GM15510 (cell line): ENCODE results near the gene DLST.

Source experiments
- POLR2A ChIP-seq: IDR thresholded peaks from 3 replicates; pipeline ENCODE4 v1.6.1; 2011; ENCODE audit warnings: borderline replicate concordance; ENCODE audit not compliant: insufficient read length; ENCODE audit errors: extremely low read depth

The DLST gene

GRCh38 chr14:74875941-74876913, 5.5 kb upstream of the DLST start, which contains the start of gene PROX2:
Gene PROX2, minus strand, starts transcription at chr14:74876145. Its CDS starts 12,311 bp downstream, at chr14:74863834.
- TF ChIP-seq POLR2A, result no peak

GRCh38 chr14:74879427-74880182, 2.1 kb upstream of the DLST start:
- no peak for TF ChIP-seq POLR2A

GRCh38 chr14:74882103-74882920, 596 bp downstream of the DLST start:
- no peak for TF ChIP-seq POLR2A

DNA sequence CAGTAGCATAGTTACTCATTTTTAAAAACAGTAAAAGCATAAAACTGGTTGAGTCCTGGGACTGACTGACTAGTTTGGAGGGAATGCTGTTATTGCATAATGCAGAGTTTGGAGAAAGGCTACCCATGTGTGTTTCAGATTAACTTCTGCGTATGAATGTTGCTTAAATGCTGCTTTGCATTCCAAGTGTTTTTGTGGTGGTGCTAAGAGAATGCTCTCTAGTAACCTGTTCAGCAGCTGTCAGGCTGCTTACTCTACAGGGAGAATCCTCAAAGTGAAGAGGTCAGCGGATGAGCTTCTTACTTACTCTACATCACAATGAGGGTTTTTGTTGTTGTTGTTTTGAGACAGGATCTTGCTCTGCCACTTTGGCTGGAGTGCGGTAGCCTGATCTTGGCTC, 4.3 kb downstream of the DLST start:
- TF ChIP-seq POLR2A, result no peak

GRCh38 chr14:74888164-74889158, 6.7 kb downstream of the DLST start:
- no peak for TF ChIP-seq POLR2A

- no peak for TF ChIP-seq POLR2A
Observed at GRCh38 chr14:74890262-74890661, 8.5 kb downstream of the DLST start.

- TF ChIP-seq POLR2A, result no peak
Observed at GRCh38 chr14:74891870-74892269, 10.2 kb downstream of the DLST start.

GRCh38 chr14:74892745-74893144, 11.0 kb downstream of the DLST start:
- no peak for TF ChIP-seq POLR2A

DNA sequence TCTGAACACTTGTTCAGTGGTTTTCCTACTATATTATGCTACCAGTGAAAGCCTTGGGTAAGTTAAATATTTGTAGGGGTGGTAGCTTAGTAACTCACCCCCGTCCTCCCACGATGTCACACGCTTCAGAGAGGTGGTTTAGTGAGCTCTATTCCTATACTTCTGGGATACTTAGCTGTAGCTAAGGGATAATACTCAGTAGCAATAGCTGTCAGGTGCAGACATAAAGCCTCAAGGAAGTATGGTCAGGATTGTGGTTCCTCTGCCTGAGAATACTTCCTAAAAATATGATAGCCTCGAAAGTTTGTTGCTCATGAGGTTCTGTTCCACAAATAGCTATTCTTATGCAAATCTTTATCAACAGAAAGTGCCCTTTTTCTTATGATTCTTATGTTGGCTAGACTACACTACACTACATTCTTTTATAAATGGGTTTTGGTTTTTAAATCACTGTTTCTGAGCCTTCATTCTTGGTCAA, 11.9 kb downstream of the DLST start:
- no peak for TF ChIP-seq POLR2A

DNA sequence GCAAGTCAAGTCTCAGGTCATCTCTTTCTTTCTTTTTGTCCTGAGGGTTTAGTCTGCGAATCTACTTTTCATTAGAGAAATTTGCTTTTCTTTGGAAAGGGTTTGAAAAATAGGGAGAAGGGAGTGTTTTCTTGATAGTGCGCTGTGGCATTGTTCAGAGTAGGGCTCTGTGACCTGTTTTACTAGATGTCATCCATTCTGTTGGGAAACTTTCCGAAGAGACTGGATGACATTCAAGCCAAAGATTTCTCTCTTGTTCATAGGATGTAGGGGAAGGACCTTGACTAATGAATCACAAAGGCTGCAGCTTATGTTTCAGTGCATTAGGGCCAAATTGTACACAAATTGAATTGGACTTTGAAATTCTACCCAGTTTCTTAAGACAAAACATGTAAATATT, 14.7 kb downstream of the DLST start:
- no peak for TF ChIP-seq POLR2A

GRCh38 chr14:74897642-74898041, 15.9 kb downstream of the DLST start:
- no peak for TF ChIP-seq POLR2A

GRCh38 chr14:74898083-74898482, 16.4 kb downstream of the DLST start:
- TF ChIP-seq POLR2A, result no peak

- no peak for TF ChIP-seq POLR2A
Observed at GRCh38 chr14:74898694-74899093, 17.0 kb downstream of the DLST start.
